K562 (cell line): ENCODE results near the gene ARHGEF17. TPM values are rescaled to one million over a fixed set of nuclear protein-coding genes. Genes with fewer than 3 reads are reported as not detected.
A peak's percentile ranks its signal among the peaks of the same experiment; 100 is the strongest.

Experiments
- ATAC-seq: fragments of 200-7000 bp; cut with Tn5 transposase; 3 replicates; pipeline ENCODE4 v1.9.1; 2020; ENCODE audit warnings: moderate library complexity
- BruUV-seq: library from RNA; stranded (reverse); fragments of 400-500 nt; replicated peaks from 2 replicates; lab custom pipeline; 2021; lab: Mats Ljungman, UMichigan
- CTCF ChIA-PET: fragments of 300-600 bp; formaldehyde crosslinking; extraction: SDS; loops from one replicate; lab custom pipeline; 2021; ENCODE audit warnings: low intra/inter-chr PET ratio; lab: Yijun Ruan, JAX
- POLR2A ChIA-PET: fragments of 300-600, 350-650 bp; sonication (Branson Sonifier 250); formaldehyde crosslinking; extraction: SDS; loops from one replicate; lab custom pipeline; 2021; ENCODE audit warnings: antibody characterized with exemption, inconsistent platforms; lab: Yijun Ruan, JAX
- DNase-seq, 4 experiments: peaks; one replicate each; pipeline versions ENCODE4 v3.0.0 to v3.0.0-alpha.2; 2011 to 2018; ENCODE audit warnings: low spot score in 3 of 4, mixed read lengths in 3 of 4; ENCODE audit errors: extremely low read depth in 1 of 4
- FAIRE-seq: peaks from 2 replicates; lab custom pipeline; 2011; peaks lifted over from hg19 to GRCh38; lab: Jason Lieb, UNC
- H2AFZ ChIP-seq: 2 replicates; pipeline ENCODE4 v1.6.0; 2011; ENCODE audit warnings: low read depth, low read length, control low read depth, inconsistent platforms
- H3K27ac ChIP-seq: fragments of 200-600 bp; 3 replicates; pipeline ENCODE4 v1.8.0; 2011; ENCODE audit warnings: low read depth, mild to moderate bottlenecking, control low read depth, inconsistent platforms, low read length, moderate library complexity, mixed read lengths; ENCODE audit errors: extremely low read depth
- H3K27me3 ChIP-seq, 2 experiments: fragments of 300-600 bp in 1 of 2; 2 replicates in 1 of 2; 3 replicates in 1 of 2; pipeline versions ENCODE4 v1.6.0 to v1.8.0; 2011; ENCODE audit warnings: inconsistent platforms in 2 of 2, low read length in 2 of 2, mild to moderate bottlenecking in 1 of 2, mixed read lengths in 1 of 2, moderate library complexity in 1 of 2; ENCODE audit not compliant: control insufficient read depth in 2 of 2, insufficient read depth in 2 of 2
- H3K36me3 ChIP-seq: fragments of 300-600 bp; 3 replicates; pipeline ENCODE4 v1.8.0; 2011; ENCODE audit warnings: mild to moderate bottlenecking, low read length, inconsistent platforms; ENCODE audit not compliant: control insufficient read depth, insufficient read depth
- H3K4me1 ChIP-seq, 2 experiments: fragments of 200-600 bp in 1 of 2; replicated peaks in 1 of 2; 2 replicates in 1 of 2; 3 replicates in 1 of 2; pipeline versions ENCODE4 v1.5.1 to v1.8.0; 2011; ENCODE audit warnings: inconsistent platforms in 2 of 2, low read length in 2 of 2, mild to moderate bottlenecking in 1 of 2, mixed read lengths in 1 of 2, moderate library complexity in 1 of 2; ENCODE audit not compliant: control insufficient read depth in 2 of 2, insufficient read depth in 2 of 2
- H3K4me2 ChIP-seq: 2 replicates; pipeline ENCODE4 v1.6.1; 2011; ENCODE audit warnings: low read length, control low read depth, inconsistent platforms, mixed read lengths; ENCODE audit not compliant: insufficient read depth
- H3K4me3 ChIP-seq: fragments of 200-600 bp; sonication (generic), shearing (Covaris generic); 2 replicates; pipeline ENCODE4 v1.5.1; 2016; ENCODE audit warnings: control low read depth, inconsistent platforms
- H3K79me2 ChIP-seq: fragments of 200-600 bp; 3 replicates; pipeline ENCODE4 v1.8.0; 2011; ENCODE audit warnings: low read length, inconsistent platforms; ENCODE audit not compliant: control insufficient read depth, insufficient read depth
- H3K9ac ChIP-seq, 2 experiments: 2 replicates each; pipeline versions ENCODE4 v1.6.0 to v1.6.1; 2011; ENCODE audit warnings: low read depth in 2 of 2, low read length in 2 of 2, control low read depth in 1 of 2, inconsistent platforms in 1 of 2, mild to moderate bottlenecking in 1 of 2, mixed read lengths in 1 of 2; ENCODE audit not compliant: insufficient read depth in 1 of 2
- H3K9me1 ChIP-seq: one replicate; pipeline ENCODE4 v1.6.0; 2011; ENCODE audit warnings: inconsistent platforms, mild to moderate bottlenecking, low read length, moderate library complexity; ENCODE audit not compliant: control insufficient read depth, insufficient read depth
- H3K9me3 ChIP-seq: replicated peaks from 2 replicates; pipeline ENCODE4 v1.5.1; 2011; ENCODE audit warnings: low read depth, low read length, inconsistent platforms; ENCODE audit not compliant: control insufficient read depth, insufficient read depth
- H4K20me1 ChIP-seq: replicated peaks from 2 replicates; pipeline ENCODE4 v1.6.1; 2011; ENCODE audit warnings: low read length, inconsistent platforms, mixed read lengths; ENCODE audit not compliant: control insufficient read depth, insufficient read depth
- BCOR ChIP-seq: fragments of 450-650 bp; IDR thresholded peaks from 2 replicates; pipeline ENCODE4 v1.6.1; 2016
- E2F6 ChIP-seq, 2 experiments: IDR thresholded peaks; 2 replicates each; pipeline ENCODE4 v1.6.1; 2011; ENCODE audit warnings: borderline replicate concordance in 1 of 2, control low read depth in 1 of 2, low read depth in 1 of 2, low read length in 1 of 2, mild to moderate bottlenecking in 1 of 2, mixed read lengths in 1 of 2, moderate library complexity in 1 of 2; ENCODE audit not compliant: insufficient read depth in 1 of 2, insufficient read length in 1 of 2, poor library complexity in 1 of 2, severe bottlenecking in 1 of 2; ENCODE audit errors: extremely low read depth in 1 of 2
- KDM1A ChIP-seq, 2 experiments: fragments of 450-650 bp; IDR thresholded peaks; 2 replicates each; pipeline ENCODE4 v1.6.1; 2016; ENCODE audit warnings: mild to moderate bottlenecking in 2 of 2
- NR4A1 ChIP-seq, 2 experiments: fragments of 250-450 bp in 1 of 2; fragments of 450-650 bp in 1 of 2; sonication (Bioruptor Pico) in 1 of 2; IDR thresholded peaks; 2 replicates each; pipeline versions ENCODE4 v1.4.0 to v1.6.1; 2016 to 2020; ENCODE audit warnings: mild to moderate bottlenecking in 2 of 2, missing compliant biosample characterization in 1 of 2, missing genetic modification characterization in 1 of 2, moderate library complexity in 1 of 2
- RBM25 ChIP-seq: fragments of 200-400 bp; formaldehyde crosslinking; IDR thresholded peaks from 2 replicates; pipeline ENCODE4 v1.6.1; 2018; ENCODE audit warnings: low read length, low read depth, moderate library complexity; ENCODE audit not compliant: severe bottlenecking
- RCOR1 ChIP-seq, 2 experiments: IDR thresholded peaks; 2 replicates each; pipeline ENCODE4 v1.6.1; 2012; ENCODE audit warnings: low read depth in 2 of 2, low read length in 2 of 2, borderline replicate concordance in 1 of 2, improper control_type of control experiment in 1 of 2
- REST ChIP-seq, 2 experiments: fragments of 450-650 bp; formaldehyde crosslinking in 1 of 2; IDR thresholded peaks; 2 replicates each; pipeline versions ENCODE4 v1.4.0 to v1.6.1; 2014 to 2020; ENCODE audit warnings: mild to moderate bottlenecking in 2 of 2, borderline replicate concordance in 1 of 2, low read depth in 1 of 2
- SMARCA5 ChIP-seq: fragments of 450-650 bp; IDR thresholded peaks from 2 replicates; pipeline ENCODE4 v1.6.1; 2016
- ZNF766 ChIP-seq: fragments of 200-800 bp; sonication (Bioruptor generic); conservative IDR thresholded peaks from 2 replicates; pipeline ENCODE4 v1.6.1; 2016; ENCODE audit warnings: missing genetic modification characterization, missing compliant biosample characterization
- WGBS: fragments of 100-300 bp; shearing (Covaris generic); methylation state at CpG from one replicate; pipeline ENCODE4 v1.1.6; 2016; ENCODE audit warnings: low coverage, mixed read lengths; ENCODE audit not compliant: insufficient coverage; ENCODE audit errors: missing lambda C conversion rate; 5-methylcytosine and 5-hydroxymethylcytosine counted together
- in situ Hi-C: fragments of 300-500 bp; cut with MboI; formaldehyde crosslinking; loops from 4 replicates; pipeline ENCODE4 v1.15.0; 2018; ENCODE audit warnings: inconsistent platforms, mixed read lengths
- intact Hi-C: fragments of 100-400 bp; cut with micrococcal nuclease; formaldehyde crosslinking; loops from 2 replicates; pipeline ENCODE4 v1.14.2; 2022
- polyA plus RNA-seq, 8 experiments: library from polyadenylated mRNA; depleted of rRNA in 4 of 8; stranded (reverse) in 5 of 8; unstranded in 3 of 8; fragments of >200 nt; fragmentation: Nextera tagmentation in 2 of 8; fragmentation: Illumina TruSeq in 1 of 8; extraction: Ambion mirVana in 2 of 8; extraction: Trizol in 1 of 8; gene quantifications; 2 replicates each; pipeline versions ENCODE4 v1.2.1 to v1.2.3, GENCODE V29; 2011 to 2014; ENCODE audit warnings: inconsistent platforms in 1 of 8, missing spikeins in 1 of 8
- total RNA-seq, 7 experiments: library from RNA; depleted of rRNA in 6 of 7; stranded (reverse); fragments of >200 nt in 6 of 7; fragmentation: Illumina TruSeq in 2 of 7; extraction: Trizol in 2 of 7; gene quantifications; 2 replicates each; pipeline versions ENCODE4 v1.2.1 to v1.2.3, GENCODE V29; 2011 to 2021; ENCODE audit warnings: low replicate concordance in 1 of 7

The ARHGEF17 gene
- total and polyA plus RNA-seq, 9 of the 15 experiments (the other 6 are each of a cell fraction or from before 2014, with no cell fraction given), result 0.04 to 0.68 (median 0.10) TPM; not detected in 2

- Histone ChIP-seq H3K4me1 (peaks cover 3 to 4% of the 10 kb centered on the region in 2 experiments; a peak in 3 of 5 replicates), H3K9me1 (no peaks in the 10 kb centered on the region), H3K79me2 (no peaks in the 10 kb centered on the region), H4K20me1 (peaks cover 6% of the 10 kb centered on the region; the same call in 1 of the 2 replicates), H3K9me3 (no peaks in the 10 kb centered on the region), H2AFZ (peak overlapping the region; percentile 37; the same call in 1 of the 2 replicates), H3K4me2 (no peak overlapping the region), H3K9ac (0 out of 4 replicates have a peak overlapping the region, but pooled peaks of 1 of the 2 experiments have one; percentile 19), H3K27me3 (peaks cover 3 to 30% of the 10 kb centered on the region in 2 experiments; a peak in 3 of 5 replicates), H3K27ac (no peak overlapping the region), H3K4me3 (no peak overlapping the region), H3K36me3 (no peaks in the 10 kb centered on the region)
- WGBS, result 25% methylated on average over 10 of the region's 11 CpGs
- DNase-seq (peak; percentile 30 to 59 (median 49)), FAIRE-seq (peak; percentile 19), ATAC-seq (peak; percentile 50)
- no TSS peak for BruUV-seq
- ChIA-PET CTCF (no interaction called here), POLR2A (interaction anchor here (0.6 to 1.2 kb wide), 5 partner anchors 10 to 86 kb away, joined by 3 to 4 read pairs (median 3); no protein-coding TSS in a partner anchor)
- in situ Hi-C loops (no loop called here), intact Hi-C loops (no loop called here)
- TF ChIP-seq RCOR1 (IDR thresholded peaks at IDR 0.05; ENCODE audit: borderline replicate concordance in 1 of 2, low read depth in 2 of 2, low read length in 2 of 2) (0 out of 4 replicates have a peak, but pooled peaks of 1 of the 2 experiments have one; percentile 20), REST (IDR thresholded peaks at IDR 0.05; ENCODE audit: borderline replicate concordance) (no peak), REST (CRISPR knock-in tag; IDR thresholded peaks at IDR 0.05; ENCODE audit: low read depth) (no peak), BCOR (peak; percentile 77), NR4A1 (CRISPR knock-in tag; IDR thresholded peaks at IDR 0.05) (no peak), NR4A1 (tag; IDR thresholded peaks at IDR 0.05) (no peak), ZNF766 (CRISPR knock-in tag) (no peak), KDM1A (IDR thresholded peaks at IDR 0.05) (peak in 1 of 2 experiments; percentile 64; a peak in 1 of 4 replicates), RBM25 (peak; percentile 57), E2F6 (IDR thresholded peaks at IDR 0.05; ENCODE audit: borderline replicate concordance in 1 of 2, extremely low read depth in 1 of 2, insufficient read depth in 1 of 2, insufficient read length in 1 of 2, low read depth in 1 of 2, low read length in 1 of 2, poor library complexity in 1 of 2, severe bottlenecking in 1 of 2) (peak in 1 of 2 experiments; percentile 15), SMARCA5 (peak; percentile 61; the same call in 1 of the 2 replicates)
Measured at GRCh38 chr11:73314117-73314961, 6.3 kb downstream of the ARHGEF17 start.
